Erythroblast (primary cell): Measurements from ENCODE around the gene BRIP1.

Source experiments
- GATA1 ChIP-seq: IDR thresholded peaks from 2 replicates; pipeline ENCODE4 v1.6.1; 2011; ENCODE audit warnings: low read depth, mild to moderate bottlenecking, control low read depth, low read length, moderate library complexity
- POLR2A ChIP-seq: IDR thresholded peaks from 2 replicates; pipeline ENCODE4 v1.6.1; 2011; ENCODE audit warnings: mild to moderate bottlenecking, low read length

DNA sequence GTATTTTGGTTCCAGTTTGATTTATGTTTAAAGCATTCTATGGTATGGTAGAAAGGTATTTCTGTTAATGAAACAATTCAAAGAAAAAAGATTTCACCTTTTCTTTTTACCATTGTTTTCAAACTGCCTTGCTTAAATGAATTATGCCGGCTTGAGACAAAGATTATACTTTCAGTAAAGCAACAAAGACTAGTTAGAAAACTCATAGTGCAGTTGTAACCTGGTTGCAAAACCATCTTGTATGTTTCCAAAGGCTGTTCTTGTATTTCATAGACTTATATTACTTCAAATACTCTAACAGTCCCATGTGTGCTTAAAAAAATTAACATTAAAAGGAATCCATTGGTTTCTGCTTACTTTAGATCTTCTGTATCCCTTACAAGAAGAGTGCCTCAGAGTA is 153.8 kb downstream of the BRIP1 start:
- TF ChIP-seq POLR2A, result no peak
- no peak for TF ChIP-seq GATA1
